Measurements from ENCODE around the gene DIDO1. TPM values are rescaled to one million over a fixed set of nuclear protein-coding genes. Genes with fewer than 3 reads are reported as not detected.

The DIDO1 gene
- polyA plus RNA-seq, 2 of the 4 experiments (the other 2 are of a cell fraction), result 12.6 to 14.8 TPM

DNA sequence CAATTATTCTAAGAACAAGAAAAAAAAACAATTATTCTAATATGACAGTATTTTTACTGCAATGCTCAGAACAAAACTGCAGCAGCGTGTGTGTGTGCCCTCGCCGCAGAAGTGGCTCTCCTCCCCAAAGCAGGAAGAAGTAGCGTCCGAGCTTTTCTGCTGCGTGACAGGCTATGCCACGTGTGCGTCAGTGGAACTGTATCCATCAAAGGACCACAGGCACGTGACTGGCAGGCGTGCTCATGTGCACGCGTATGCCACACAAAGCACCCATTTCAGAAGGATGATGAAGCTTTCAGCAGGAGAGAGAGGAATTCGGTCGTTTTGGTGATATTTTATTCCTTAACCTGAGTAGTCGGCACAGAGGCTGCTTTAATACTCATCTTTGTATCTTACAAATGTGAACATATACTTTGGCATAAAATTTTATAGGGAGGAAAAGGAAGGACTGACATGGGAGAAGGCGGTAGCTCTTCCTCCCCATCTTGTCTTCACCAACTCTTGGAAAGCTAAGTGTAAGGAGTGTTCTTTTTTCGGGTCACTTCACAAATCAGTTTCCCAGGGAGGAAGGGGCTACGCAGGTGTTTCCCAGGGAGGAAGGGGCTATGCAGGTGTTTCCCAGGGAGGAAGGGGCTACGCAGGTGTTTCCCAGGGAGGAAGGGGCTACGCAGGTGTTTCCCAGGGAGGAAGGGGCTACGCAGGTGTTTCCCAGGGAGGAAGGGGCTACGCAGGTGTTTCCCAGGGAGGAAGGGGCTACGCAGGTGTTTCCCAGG lies 68.1 kb downstream of the DIDO1 start (continued):
- TF ChIP-seq, protein P1, sequence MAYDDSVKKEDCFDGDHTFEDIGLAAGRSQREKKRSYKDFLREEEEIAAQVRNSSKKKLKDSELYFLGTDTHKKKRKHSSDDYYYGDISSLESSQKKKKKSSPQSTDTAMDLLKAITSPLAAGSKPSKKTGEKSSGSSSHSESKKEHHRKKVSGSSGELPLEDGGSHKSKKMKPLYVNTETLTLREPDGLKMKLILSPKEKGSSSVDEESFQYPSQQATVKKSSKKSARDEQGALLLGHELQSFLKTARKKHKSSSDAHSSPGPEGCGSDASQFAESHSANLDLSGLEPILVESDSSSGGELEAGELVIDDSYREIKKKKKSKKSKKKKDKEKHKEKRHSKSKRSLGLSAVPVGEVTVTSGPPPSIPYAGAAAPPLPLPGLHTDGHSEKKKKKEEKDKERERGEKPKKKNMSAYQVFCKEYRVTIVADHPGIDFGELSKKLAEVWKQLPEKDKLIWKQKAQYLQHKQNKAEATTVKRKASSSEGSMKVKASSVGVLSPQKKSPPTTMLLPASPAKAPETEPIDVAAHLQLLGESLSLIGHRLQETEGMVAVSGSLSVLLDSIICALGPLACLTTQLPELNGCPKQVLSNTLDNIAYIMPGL (CRISPR knock-in tag; IDR thresholded peaks at IDR 0.05; ENCODE audit: borderline replicate concordance), result no peak
- TF ChIP-seq, protein P2, sequence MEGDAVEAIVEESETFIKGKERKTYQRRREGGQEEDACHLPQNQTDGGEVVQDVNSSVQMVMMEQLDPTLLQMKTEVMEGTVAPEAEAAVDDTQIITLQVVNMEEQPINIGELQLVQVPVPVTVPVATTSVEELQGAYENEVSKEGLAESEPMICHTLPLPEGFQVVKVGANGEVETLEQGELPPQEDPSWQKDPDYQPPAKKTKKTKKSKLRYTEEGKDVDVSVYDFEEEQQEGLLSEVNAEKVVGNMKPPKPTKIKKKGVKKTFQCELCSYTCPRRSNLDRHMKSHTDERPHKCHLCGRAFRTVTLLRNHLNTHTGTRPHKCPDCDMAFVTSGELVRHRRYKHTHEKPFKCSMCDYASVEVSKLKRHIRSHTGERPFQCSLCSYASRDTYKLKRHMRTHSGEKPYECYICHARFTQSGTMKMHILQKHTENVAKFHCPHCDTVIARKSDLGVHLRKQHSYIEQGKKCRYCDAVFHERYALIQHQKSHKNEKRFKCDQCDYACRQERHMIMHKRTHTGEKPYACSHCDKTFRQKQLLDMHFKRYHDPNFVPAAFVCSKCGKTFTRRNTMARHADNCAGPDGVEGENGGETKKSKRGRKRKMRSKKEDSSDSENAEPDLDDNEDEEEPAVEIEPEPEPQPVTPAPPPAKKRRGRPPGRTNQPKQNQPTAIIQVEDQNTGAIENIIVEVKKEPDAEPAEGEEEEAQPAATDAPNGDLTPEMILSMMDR (IDR thresholded peaks at IDR 0.05), result no peak
- TF ChIP-seq JUN (IDR thresholded peaks at IDR 0.05) (no peak), TFCP2L1 (CRISPR knock-in tag; IDR thresholded peaks at IDR 0.05) (no peak)

DNA sequence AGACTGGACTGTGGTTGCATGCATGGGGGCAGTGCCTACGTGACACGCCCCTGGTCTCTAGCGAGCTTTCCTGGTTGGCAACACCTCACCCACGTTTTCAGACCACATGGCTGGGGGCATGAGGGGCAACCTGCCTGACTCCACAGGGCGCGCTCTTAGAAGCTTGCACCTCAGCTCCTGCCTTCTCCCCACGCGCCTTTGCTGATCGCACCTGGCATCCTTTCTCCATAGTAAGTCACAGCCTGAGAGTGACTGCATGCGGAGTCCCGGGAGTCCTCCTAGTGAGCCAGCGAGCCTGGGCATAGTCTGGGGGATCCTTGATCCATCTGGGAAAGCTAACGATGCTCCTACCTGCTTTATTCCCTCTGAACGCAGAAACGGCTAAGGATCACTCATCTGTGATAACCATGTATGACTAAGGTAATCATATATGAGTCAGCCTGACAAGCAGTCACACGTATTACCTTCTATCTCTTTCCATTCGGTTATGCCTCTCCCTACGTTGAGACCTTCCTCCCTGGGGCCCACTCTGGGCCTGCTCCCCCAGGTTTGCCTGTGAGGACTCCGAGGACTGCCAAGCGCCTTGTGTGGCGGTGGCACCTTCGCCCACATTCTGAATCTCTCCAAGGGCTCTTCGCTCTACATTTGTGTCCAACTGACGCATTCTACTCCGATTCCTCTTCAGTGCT lies 69.2 kb downstream of the DIDO1 start:
- Histone ChIP-seq H3K27ac (no peak overlapping the region), H3K4me1 (peaks cover 13% of the 10 kb centered on the region), H3K9me3 (no peaks in the 10 kb centered on the region), H3K4me2 (no peak overlapping the region), H3K4me3 (no peak overlapping the region)
- no peak for TF ChIP-seq KDM1A (IDR thresholded peaks at IDR 0.05; ENCODE audit: low read depth)
- TF ChIP-seq CEBPB (IDR thresholded peaks at IDR 0.05), result no peak
- CTCF ChIA-PET, result interaction anchor here (1.2 kb wide), 1 partner anchor 20 kb away, joined by 3 read pairs; no protein-coding TSS in a partner anchor
- ATAC-seq (no peak), FAIRE-seq (no peak), DNase-seq (ENCODE audit: low read depth in 1 of 2, low spot score in 1 of 2) (no peak)
- POLR2A ChIA-PET, result no interaction called here
- 90% methylated on average over 25 of the region's 25 CpGs for WGBS (ENCODE audit: missing lambda C conversion rate)

DNA sequence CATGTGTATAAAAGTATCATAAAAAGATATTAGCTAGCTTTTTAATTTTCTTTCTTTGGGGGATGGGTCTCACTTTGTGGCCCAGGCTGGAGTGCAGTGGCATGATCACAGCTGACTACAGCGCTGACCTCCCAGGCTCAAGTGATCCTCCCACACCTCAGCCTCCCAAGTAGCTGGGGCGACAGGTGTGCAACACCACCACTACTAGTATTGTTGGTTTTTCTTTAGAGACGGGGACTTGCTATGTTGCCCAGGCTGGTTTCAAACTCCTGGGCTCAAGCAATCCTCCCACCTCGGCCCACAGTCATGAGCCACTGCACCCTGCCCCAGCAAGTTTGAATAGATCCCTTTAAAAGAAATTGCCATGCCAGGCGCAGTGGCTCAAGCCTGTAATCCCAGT lies 71.2 kb downstream of the DIDO1 start:
- DNase-seq (ENCODE audit: low read depth in 1 of 2, low spot score in 1 of 2), result no peak
- H3K4me2 ChIP-seq, result no peak overlapping the region
- H3K9me3 ChIP-seq, result no peaks in the 10 kb centered on the region
- FAIRE-seq, result no peak
- 92% methylated on average over 5 of the region's 5 CpGs for WGBS (ENCODE audit: missing lambda C conversion rate)
- no peak overlapping the region for H3K4me3 ChIP-seq
- CTCF ChIA-PET, result interaction anchor here (0.8 to 2.7 kb wide), 6 partner anchors 10 to 450 kb away, joined by 3 to 7 read pairs (median 3); no protein-coding TSS in a partner anchor
- no peak for TF ChIP-seq RAD21 (conservative IDR thresholded peaks at IDR 0.05 in 1 of 2, IDR thresholded peaks at IDR 0.05 in 1 of 2)
- TF ChIP-seq, protein P3, sequence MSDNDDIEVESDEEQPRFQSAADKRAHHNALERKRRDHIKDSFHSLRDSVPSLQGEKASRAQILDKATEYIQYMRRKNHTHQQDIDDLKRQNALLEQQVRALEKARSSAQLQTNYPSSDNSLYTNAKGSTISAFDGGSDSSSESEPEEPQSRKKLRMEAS (IDR thresholded peaks at IDR 0.05), result no peak
- no peak for TF ChIP-seq NR3C1 (IDR thresholded peaks at IDR 0.05)
- TF ChIP-seq HOXB5 (CRISPR knock-in tag; IDR thresholded peaks at IDR 0.05), result no peak
- TF ChIP-seq MAZ (IDR thresholded peaks at IDR 0.05; ENCODE audit: borderline replicate concordance, low read depth, low read length), result no peak
- TF ChIP-seq RARB (CRISPR knock-in tag; IDR thresholded peaks at IDR 0.05), result no peak
- no peak for TF ChIP-seq NPAS2 (CRISPR knock-in tag; IDR thresholded peaks at IDR 0.05; ENCODE audit: borderline replicate concordance)
- no peak for TF ChIP-seq FOXS1 (CRISPR knock-in tag; IDR thresholded peaks at IDR 0.05)
- no peak for TF ChIP-seq EHMT2 (IDR thresholded peaks at IDR 0.05; ENCODE audit: low read depth)
- TF ChIP-seq, protein P1 (CRISPR knock-in tag; IDR thresholded peaks at IDR 0.05; ENCODE audit: borderline replicate concordance), result no peak
- no peak for TF ChIP-seq TP53 (CRISPR knock-in tag; IDR thresholded peaks at IDR 0.05)
- no peak for TF ChIP-seq RCOR1 (IDR thresholded peaks at IDR 0.05; ENCODE audit: low read depth, low read length)
- no peak for TF ChIP-seq HOXA7 (CRISPR knock-in tag; IDR thresholded peaks at IDR 0.05)
- no peak overlapping the region for H3K27ac ChIP-seq
- H3K4me1 ChIP-seq, result peaks cover 6% of the 10 kb centered on the region
- ATAC-seq, result no peak
- POLR2A ChIA-PET, result no interaction called here

Data from A549 (cell line).